K562 (cell line): Measurements from ENCODE around the gene BEST3. TPM values are rescaled to one million over a fixed set of nuclear protein-coding genes. Genes with fewer than 3 reads are reported as not detected.
A peak's percentile ranks its signal among the peaks of the same experiment; 100 is the strongest.

ENCODE experiments used
- CBFA2T2 ChIP-seq: fragments of 450-650 bp; conservative IDR thresholded peaks from 2 replicates; pipeline ENCODE4 v1.6.1; 2017; ENCODE audit warnings: mild to moderate bottlenecking
- CEBPB ChIP-seq: fragments of 450-650 bp; IDR thresholded peaks from 2 replicates; pipeline ENCODE4 v1.6.1; 2016; ENCODE audit warnings: missing genetic modification characterization, missing compliant biosample characterization
- CUX1 ChIP-seq: fragments of 200-800 bp; sonication (Bioruptor generic); IDR thresholded peaks from 2 replicates; pipeline ENCODE4 v1.6.1; 2016; ENCODE audit warnings: missing genetic modification characterization, missing compliant biosample characterization
- FOXM1 ChIP-seq, 2 experiments: fragments of 450-650 bp in 1 of 2; sonication (generic) in 1 of 2; formaldehyde crosslinking in 1 of 2; IDR thresholded peaks; 2 replicates each; pipeline versions ENCODE4 v1.6.1 to v1.9.0; 2017 to 2022; ENCODE audit warnings: low read depth in 2 of 2, mild to moderate bottlenecking in 2 of 2, missing genetic modification reagents in 1 of 2, moderate library complexity in 1 of 2
- HDAC6 ChIP-seq: IDR thresholded peaks from 2 replicates; pipeline ENCODE4 v1.6.1; 2012; ENCODE audit warnings: low read depth, mild to moderate bottlenecking, control low read depth, inconsistent platforms, low read length, moderate library complexity
- MAFK ChIP-seq: IDR thresholded peaks from 2 replicates; pipeline ENCODE4 v1.6.1; 2011; ENCODE audit warnings: low read length, improper control_type of control experiment
- NCOA6 ChIP-seq: fragments of 450-650 bp; IDR thresholded peaks from 2 replicates; pipeline ENCODE4 v1.6.1; 2017; ENCODE audit warnings: mild to moderate bottlenecking
- NR4A1 ChIP-seq, 2 experiments: fragments of 250-450 bp in 1 of 2; fragments of 450-650 bp in 1 of 2; sonication (Bioruptor Pico) in 1 of 2; IDR thresholded peaks; 2 replicates each; pipeline versions ENCODE4 v1.4.0 to v1.6.1; 2016 to 2020; ENCODE audit warnings: mild to moderate bottlenecking in 2 of 2, missing compliant biosample characterization in 1 of 2, missing genetic modification characterization in 1 of 2, moderate library complexity in 1 of 2
- NUFIP1 ChIP-seq: fragments of 450-650 bp; IDR thresholded peaks from 2 replicates; pipeline ENCODE4 v1.6.1; 2018; ENCODE audit not compliant: partially characterized antibody
- PHF20 ChIP-seq: fragments of 450-650 bp; IDR thresholded peaks from 2 replicates; pipeline ENCODE4 v1.6.1; 2018; ENCODE audit not compliant: partially characterized antibody
- PPARD ChIP-seq: fragments of 250-450 bp; sonication (Bioruptor Pico); IDR thresholded peaks from 2 replicates; pipeline ENCODE4 v1.8.0; 2022; ENCODE audit warnings: inconsistent platforms, mild to moderate bottlenecking, moderate library complexity
- RBBP5 ChIP-seq: fragments of 200-600 bp; sonication (generic); IDR thresholded peaks from 2 replicates; pipeline ENCODE4 v1.6.1; 2012; ENCODE audit warnings: borderline replicate concordance, mild to moderate bottlenecking, low read length, control low read depth, inconsistent platforms; ENCODE audit not compliant: insufficient read depth, poor library complexity, severe bottlenecking
- SIN3B ChIP-seq: fragments of 450-650 bp; IDR thresholded peaks from 2 replicates; pipeline ENCODE4 v1.6.1; 2017; ENCODE audit warnings: low read depth, mild to moderate bottlenecking, moderate library complexity
- SMC3 ChIP-seq: conservative IDR thresholded peaks from 2 replicates; pipeline ENCODE4 v1.6.1; 2011; ENCODE audit warnings: low read depth, low read length, improper control_type of control experiment; ENCODE audit not compliant: insufficient read depth
- SUPT5H ChIP-seq: fragments of 450-650 bp; IDR thresholded peaks from 2 replicates; pipeline ENCODE4 v1.6.1; 2016
- THRAP3 ChIP-seq: fragments of 450-650 bp; IDR thresholded peaks from 2 replicates; pipeline ENCODE4 v1.6.1; 2016; ENCODE audit warnings: mild to moderate bottlenecking, inconsistent platforms, borderline replicate concordance
- ZBTB17 ChIP-seq: fragments of 450-650 bp; formaldehyde crosslinking; IDR thresholded peaks from 2 replicates; pipeline ENCODE4 v1.4.0; 2020; ENCODE audit warnings: mild to moderate bottlenecking
- ZNF133 ChIP-seq: fragments of 250-450 bp; sonication (Bioruptor Pico); IDR thresholded peaks from 2 replicates; pipeline ENCODE4 v1.4.0; 2020; ENCODE audit warnings: mild to moderate bottlenecking
- polyA plus RNA-seq, 8 experiments: library from polyadenylated mRNA; depleted of rRNA in 4 of 8; stranded (reverse) in 5 of 8; unstranded in 3 of 8; fragments of >200 nt; fragmentation: Nextera tagmentation in 2 of 8; fragmentation: Illumina TruSeq in 1 of 8; extraction: Ambion mirVana in 2 of 8; extraction: Trizol in 1 of 8; gene quantifications; 2 replicates each; pipeline versions ENCODE4 v1.2.1 to v1.2.3, GENCODE V29; 2011 to 2014; ENCODE audit warnings: inconsistent platforms in 1 of 8, missing spikeins in 1 of 8
- total RNA-seq, 7 experiments: library from RNA; depleted of rRNA in 6 of 7; stranded (reverse); fragments of >200 nt in 6 of 7; fragmentation: Illumina TruSeq in 2 of 7; extraction: Trizol in 2 of 7; gene quantifications; 2 replicates each; pipeline versions ENCODE4 v1.2.1 to v1.2.3, GENCODE V29; 2011 to 2021; ENCODE audit warnings: low replicate concordance in 1 of 7
- TF ChIP-seq, protein P1 (sequence below): fragments of 450-650 bp; IDR thresholded peaks from 2 replicates; pipeline ENCODE4 v1.6.1; 2016; ENCODE audit warnings: borderline replicate concordance
- TF ChIP-seq, protein P2 (sequence below): fragments of 450-650 bp; IDR thresholded peaks from 2 replicates; pipeline ENCODE4 v1.6.1; 2016; ENCODE audit warnings: low read depth, mild to moderate bottlenecking, moderate library complexity
- TF ChIP-seq, protein P3 (sequence below): fragments of 450-650 bp; formaldehyde crosslinking; IDR thresholded peaks from 2 replicates; pipeline ENCODE4 v1.4.0; 2020; ENCODE audit warnings: mild to moderate bottlenecking, moderate library complexity

Gene BEST3
- total and polyA plus RNA-seq, 9 of the 15 experiments (the other 6 are each of a cell fraction or from before 2014, with no cell fraction given), result 0.15 TPM; not detected in 8

GRCh38 chr12:69608114-69608513, 91.0 kb downstream of the BEST3 start (continued):
- TF ChIP-seq RBBP5, result no peak
- no peak for TF ChIP-seq NUFIP1
- no peak for TF ChIP-seq ZBTB17
- TF ChIP-seq, protein P1, sequence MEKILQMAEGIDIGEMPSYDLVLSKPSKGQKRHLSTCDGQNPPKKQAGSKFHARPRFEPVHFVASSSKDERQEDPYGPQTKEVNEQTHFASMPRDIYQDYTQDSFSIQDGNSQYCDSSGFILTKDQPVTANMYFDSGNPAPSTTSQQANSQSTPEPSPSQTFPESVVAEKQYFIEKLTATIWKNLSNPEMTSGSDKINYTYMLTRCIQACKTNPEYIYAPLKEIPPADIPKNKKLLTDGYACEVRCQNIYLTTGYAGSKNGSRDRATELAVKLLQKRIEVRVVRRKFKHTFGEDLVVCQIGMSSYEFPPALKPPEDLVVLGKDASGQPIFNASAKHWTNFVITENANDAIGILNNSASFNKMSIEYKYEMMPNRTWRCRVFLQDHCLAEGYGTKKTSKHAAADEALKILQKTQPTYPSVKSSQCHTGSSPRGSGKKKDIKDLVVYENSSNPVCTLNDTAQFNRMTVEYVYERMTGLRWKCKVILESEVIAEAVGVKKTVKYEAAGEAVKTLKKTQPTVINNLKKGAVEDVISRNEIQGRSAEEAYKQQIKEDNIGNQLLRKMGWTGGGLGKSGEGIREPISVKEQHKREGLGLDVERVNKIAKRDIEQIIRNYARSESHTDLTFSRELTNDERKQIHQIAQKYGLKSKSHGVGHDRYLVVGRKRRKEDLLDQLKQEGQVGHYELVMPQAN, result no peak
- TF ChIP-seq SIN3B, result no peak
- TF ChIP-seq NR4A1 (CRISPR knock-in tag; IDR thresholded peaks at IDR 0.05), result no peak
- no peak for TF ChIP-seq NR4A1 (tag; IDR thresholded peaks at IDR 0.05)
- TF ChIP-seq CBFA2T2, result 0 out of 2 replicates have a peak, but pooled peaks have one; percentile 24
- TF ChIP-seq, protein P2, sequence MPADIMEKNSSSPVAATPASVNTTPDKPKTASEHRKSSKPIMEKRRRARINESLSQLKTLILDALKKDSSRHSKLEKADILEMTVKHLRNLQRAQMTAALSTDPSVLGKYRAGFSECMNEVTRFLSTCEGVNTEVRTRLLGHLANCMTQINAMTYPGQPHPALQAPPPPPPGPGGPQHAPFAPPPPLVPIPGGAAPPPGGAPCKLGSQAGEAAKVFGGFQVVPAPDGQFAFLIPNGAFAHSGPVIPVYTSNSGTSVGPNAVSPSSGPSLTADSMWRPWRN, result no peak
- no peak for TF ChIP-seq SUPT5H
- peak; percentile 95 for TF ChIP-seq CEBPB
- TF ChIP-seq HDAC6, result no peak
- no peak for TF ChIP-seq ZNF133 (CRISPR knock-in tag)
- no peak for TF ChIP-seq FOXM1 (IDR thresholded peaks at IDR 0.05; ENCODE audit: low read depth)
- no peak for TF ChIP-seq FOXM1 (CRISPR knock-in tag; IDR thresholded peaks at IDR 0.05; ENCODE audit: low read depth)
- TF ChIP-seq MAFK, result no peak
- no peak for TF ChIP-seq NCOA6
- no peak for TF ChIP-seq SMC3
- TF ChIP-seq PHF20, result no peak
- TF ChIP-seq PPARD (CRISPR knock-in tag), result no peak
- no peak for TF ChIP-seq CUX1 (CRISPR knock-in tag)
- TF ChIP-seq THRAP3, result no peak; the same call in 1 of the 2 replicates
- TF ChIP-seq, protein P3, sequence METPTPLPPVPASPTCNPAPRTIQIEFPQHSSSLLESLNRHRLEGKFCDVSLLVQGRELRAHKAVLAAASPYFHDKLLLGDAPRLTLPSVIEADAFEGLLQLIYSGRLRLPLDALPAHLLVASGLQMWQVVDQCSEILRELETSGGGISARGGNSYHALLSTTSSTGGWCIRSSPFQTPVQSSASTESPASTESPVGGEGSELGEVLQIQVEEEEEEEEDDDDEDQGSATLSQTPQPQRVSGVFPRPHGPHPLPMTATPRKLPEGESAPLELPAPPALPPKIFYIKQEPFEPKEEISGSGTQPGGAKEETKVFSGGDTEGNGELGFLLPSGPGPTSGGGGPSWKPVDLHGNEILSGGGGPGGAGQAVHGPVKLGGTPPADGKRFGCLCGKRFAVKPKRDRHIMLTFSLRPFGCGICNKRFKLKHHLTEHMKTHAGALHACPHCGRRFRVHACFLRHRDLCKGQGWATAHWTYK (CRISPR knock-in tag), result no peak
